Thymus (tissue), 11 donors: ENCODE results near the gene ISG20L2. TPM values are rescaled to one million over a fixed set of nuclear protein-coding genes. Genes with fewer than 3 reads are reported as not detected.

ENCODE experiments used
- DNase-seq, 9 donors: peaks; one replicate each; pipeline ENCODE4 v3.0.0-alpha.2; 2013; ENCODE audit warnings: low spot score in 9 of 9, low read depth in 6 of 9, missing footprints in 1 of 9
- H3K27ac ChIP-seq, 2 donors: one replicate each; pipeline ENCODE4 v1.5.1; 2013; ENCODE audit warnings: control low read depth in 1 of 2, low read depth in 1 of 2, low read length in 1 of 2, mild to moderate bottlenecking in 1 of 2, moderate library complexity in 1 of 2
- H3K27me3 ChIP-seq, 2 donors: one replicate each; pipeline ENCODE4 v1.5.1; 2013; ENCODE audit warnings: low read length in 1 of 2; ENCODE audit not compliant: control insufficient read depth in 2 of 2, insufficient read depth in 1 of 2
- H3K36me3 ChIP-seq, 2 donors: one replicate each; pipeline ENCODE4 v1.5.1; 2013; ENCODE audit warnings: low read length in 1 of 2, mild to moderate bottlenecking in 1 of 2, moderate library complexity in 1 of 2; ENCODE audit not compliant: control insufficient read depth in 2 of 2, insufficient read depth in 2 of 2
- H3K4me1 ChIP-seq, 2 donors: one replicate each; pipeline ENCODE4 v1.5.1; 2013; ENCODE audit warnings: low read length in 2 of 2; ENCODE audit not compliant: control insufficient read depth in 2 of 2, insufficient read depth in 2 of 2
- H3K4me3 ChIP-seq, 2 donors: one replicate each; pipeline ENCODE4 v1.5.1; 2013; ENCODE audit warnings: low read length in 2 of 2, control low read depth in 1 of 2, mild to moderate bottlenecking in 1 of 2
- H3K9me3 ChIP-seq, 2 donors: one replicate each; pipeline ENCODE4 v1.5.1; 2013; ENCODE audit warnings: low read length in 1 of 2, mild to moderate bottlenecking in 1 of 2; ENCODE audit not compliant: control insufficient read depth in 2 of 2, insufficient read depth in 1 of 2
- WGBS: extraction: QIAGEN DNeasy Blood & Tissue Kit; methylation state at CpG from one replicate; pipeline ENCODE4 v1.1.7; 2013; 5-methylcytosine and 5-hydroxymethylcytosine counted together
- polyA plus RNA-seq: library from polyadenylated mRNA; stranded (reverse); fragments of 200-250 nt; gene quantifications from one replicate; pipeline ENCODE4 v1.2.3, GENCODE V29; 2013
- total RNA-seq: library from RNA; stranded (reverse); fragments of 120-200 nt; gene quantifications from one replicate; pipeline ENCODE4 v1.2.4, GENCODE V29; 2013
- donor health status: healthy.

ISG20L2 gene
- total and polyA plus RNA-seq, 2 donors = 12.0 to 14.1 TPM

GRCh38 chr1:156738916-156739315 is 10.3 kb upstream of the ISG20L2 start:
- no peak for DNase-seq
- H3K36me3 ChIP-seq = peaks cover 37 to 53% of the 10 kb centered on the region in 2 donors
- 97% methylated on average over 2 of the region's 2 CpGs for WGBS
- H3K4me1 ChIP-seq = peaks cover 2 to 23% of the 10 kb centered on the region in 2 donors
- H3K9me3 ChIP-seq = no peaks in the 10 kb centered on the region
- H3K27me3 ChIP-seq = no peaks in the 10 kb centered on the region
- H3K4me3 ChIP-seq = no peak overlapping the region
- H3K27ac ChIP-seq = no peak overlapping the region

DNA sequence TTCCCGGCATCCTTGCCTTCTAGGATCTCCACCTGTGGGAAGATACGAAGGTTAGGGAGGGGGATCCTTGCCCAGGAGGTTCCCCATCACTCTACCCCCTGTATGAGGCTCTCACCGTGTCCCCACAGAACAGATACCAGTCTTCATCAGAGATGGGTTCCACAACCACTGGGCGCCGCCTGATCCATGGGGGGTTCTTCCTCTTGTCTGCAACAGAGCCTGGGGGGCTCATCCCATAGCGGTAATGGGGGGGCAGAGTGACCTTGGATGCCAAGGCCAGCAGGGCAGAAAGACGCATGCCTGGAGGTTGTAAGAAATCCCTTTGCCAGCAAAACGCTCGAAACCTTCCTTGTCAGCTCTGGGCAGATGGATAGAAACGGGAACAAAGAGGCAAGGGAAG is 9.8 kb upstream of the ISG20L2 start:
- Histone ChIP-seq H3K27me3 (no peaks in the 10 kb centered on the region), H3K27ac (no peak overlapping the region), H3K9me3 (no peaks in the 10 kb centered on the region), H3K4me1 (peaks cover 2 to 22% of the 10 kb centered on the region in 2 donors), H3K36me3 (peaks cover 36 to 47% of the 10 kb centered on the region in 2 donors), H3K4me3 (no peak overlapping the region)
- WGBS = 93% methylated on average over 10 of the region's 10 CpGs
- DNase-seq = no peak

DNA sequence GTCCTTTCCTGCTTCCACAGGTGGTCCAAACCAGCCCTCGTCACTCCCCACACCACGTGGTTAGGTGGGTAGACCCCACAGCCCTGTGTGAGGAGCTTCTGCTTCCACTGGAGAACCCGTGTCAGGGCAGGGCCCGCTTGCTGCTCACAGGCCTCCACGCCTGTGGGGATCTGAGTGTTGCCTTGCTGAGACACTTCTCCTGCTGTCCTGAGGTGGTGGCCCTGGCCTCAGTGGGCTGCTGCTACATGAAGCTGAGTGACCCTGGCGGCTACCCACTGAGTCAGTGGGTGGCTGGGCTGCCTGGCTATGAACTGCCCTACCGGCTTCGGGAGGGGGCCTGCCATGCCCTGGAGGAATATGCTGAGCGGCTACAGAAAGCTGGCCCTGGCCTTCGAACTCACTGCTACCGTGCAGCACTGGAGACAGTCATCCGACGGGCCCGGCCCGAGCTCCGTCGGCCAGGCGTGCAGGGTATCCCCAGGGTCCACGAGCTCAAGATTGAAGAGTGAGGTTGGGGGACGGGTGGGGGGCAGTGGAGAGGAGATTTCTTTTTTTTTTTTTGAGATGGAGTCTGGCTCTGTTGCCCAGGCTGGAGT is 5.5 kb upstream of the ISG20L2 start:
- no peak overlapping the region for H3K27ac ChIP-seq
- H3K36me3 ChIP-seq = peaks cover 23 to 25% of the 10 kb centered on the region in 2 donors
- no peak overlapping the region for H3K4me3 ChIP-seq
- H3K9me3 ChIP-seq = no peaks in the 10 kb centered on the region
- 98% methylated on average over 20 of the region's 20 CpGs for WGBS
- DNase-seq = no peak
- H3K27me3 ChIP-seq = no peaks in the 10 kb centered on the region
- peaks cover 0 to 5% of the 10 kb centered on the region in 2 donors for H3K4me1 ChIP-seq

DNA sequence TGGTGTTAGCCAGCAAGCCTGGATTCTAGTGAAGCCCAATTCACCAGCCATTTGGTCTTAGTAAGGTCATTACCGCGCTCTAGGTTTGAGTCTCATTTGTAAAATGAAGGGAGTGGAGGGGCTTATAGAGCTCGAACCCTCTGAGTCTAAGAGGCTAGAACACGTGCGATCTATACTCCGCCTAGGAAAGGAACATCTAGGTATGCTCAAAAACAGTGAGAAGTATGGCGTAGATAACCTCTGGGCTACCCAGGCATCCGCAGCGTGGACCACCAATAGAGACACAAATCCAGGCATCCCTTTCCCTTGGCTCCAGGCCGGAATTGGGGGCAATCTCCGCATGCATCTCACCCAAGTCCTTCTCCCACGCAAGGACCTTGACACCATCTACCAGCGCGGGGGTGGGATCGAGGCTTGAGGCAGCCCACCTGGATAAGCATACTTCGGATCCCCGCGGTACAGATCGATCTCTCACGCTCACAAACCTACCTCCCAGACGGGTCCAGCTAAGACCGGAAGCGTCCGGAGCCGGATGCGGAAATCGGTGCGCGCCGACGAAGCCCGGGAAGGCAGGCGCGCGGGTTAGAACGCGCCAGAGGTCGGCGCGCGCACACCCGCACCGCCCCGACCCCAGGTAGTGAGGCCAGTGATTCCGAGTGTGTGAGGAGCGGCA is 504 bp downstream of the ISG20L2 start, which contains the start of gene METTL25B:
Gene METTL25B, plus strand, starts transcription at position 544 of the 673 bp plus-strand sequence. CDS start 636 bp downstream, outside the sequence.
- DNase-seq = peak in 4 of 9 donors; percentile 42 to 81 (median 69)
- H3K4me1 ChIP-seq = peaks cover 33 to 47% of the 10 kb centered on the region in 2 donors
- H3K9me3 ChIP-seq = no peaks in the 10 kb centered on the region
- peak within 1 kb of the TSS; percentile 93 to 97 for H3K27ac ChIP-seq
- peaks cover 21 to 33% of the 10 kb centered on the region in 2 donors for H3K36me3 ChIP-seq
- peak within 1 kb of the TSS; percentile 76 to 99 for H3K4me3 ChIP-seq
- no peaks in the 10 kb centered on the region for H3K27me3 ChIP-seq
- WGBS = under 1% methylated on average over 46 of the region's 46 CpGs

DNA sequence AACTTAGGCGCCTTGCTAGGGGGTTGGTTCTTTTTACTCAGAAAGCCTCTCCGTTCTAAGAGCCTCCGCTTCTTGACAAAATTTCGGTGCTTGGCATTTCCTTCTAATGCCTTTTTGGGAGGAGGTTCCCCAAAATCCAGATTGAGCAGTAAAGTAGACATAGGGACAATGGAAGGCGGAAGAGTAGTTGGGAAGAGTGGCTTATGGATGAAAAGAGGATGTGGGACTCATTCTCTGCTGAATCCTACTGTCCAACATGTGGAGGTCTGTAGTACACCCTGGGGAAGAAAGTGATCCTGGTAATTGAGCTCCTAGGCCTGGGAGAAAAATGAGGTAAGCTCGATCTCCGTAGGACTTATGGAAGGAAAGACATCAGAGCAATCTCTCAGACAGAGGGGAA is 1.1 kb downstream of the ISG20L2 start:
- peak overlapping the region; percentile 76 to 99 for H3K4me3 ChIP-seq
- H3K27me3 ChIP-seq = no peaks in the 10 kb centered on the region
- WGBS = 58% methylated on average over 7 of the region's 7 CpGs
- no peak for DNase-seq
- H3K9me3 ChIP-seq = no peaks in the 10 kb centered on the region
- peaks cover 33 to 47% of the 10 kb centered on the region in 2 donors for H3K4me1 ChIP-seq
- peaks cover 27 to 38% of the 10 kb centered on the region in 2 donors for H3K36me3 ChIP-seq
- peak overlapping the region; percentile 21 to 93 for H3K27ac ChIP-seq

DNA sequence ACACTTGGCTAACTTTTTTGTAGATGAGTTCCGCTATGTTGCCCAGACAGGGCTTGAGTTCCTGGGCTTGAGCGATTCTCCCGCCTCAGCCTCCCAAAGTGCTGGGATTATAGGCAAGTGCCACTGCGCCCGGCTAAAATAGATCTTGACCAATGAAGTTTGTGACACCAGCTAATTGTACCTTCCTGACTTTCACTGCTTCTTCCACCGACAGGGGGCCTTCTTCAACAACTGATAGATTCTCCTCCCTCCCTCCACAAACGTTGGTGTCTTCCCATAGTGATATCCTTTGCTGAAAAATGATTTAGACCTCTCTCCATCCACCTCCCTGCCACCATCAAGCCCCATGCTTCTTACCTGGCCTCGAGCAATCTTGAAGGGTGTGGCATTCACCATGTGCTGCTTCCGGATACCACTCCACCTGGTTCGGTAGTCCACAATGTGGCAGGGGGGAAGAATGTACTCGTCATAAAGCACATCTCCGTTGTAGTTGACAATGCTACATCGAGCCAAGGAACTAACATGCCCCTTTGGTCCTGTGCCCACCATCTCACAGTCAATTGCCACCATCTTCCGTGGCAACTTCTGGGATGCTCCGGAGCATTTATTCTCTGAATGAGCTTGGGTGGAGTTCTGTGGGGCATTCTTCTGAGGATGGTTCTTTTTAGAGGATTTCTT is 1.9 kb downstream of the ISG20L2 start:
- H3K4me1 ChIP-seq = peaks cover 33 to 47% of the 10 kb centered on the region in 2 donors

DNA sequence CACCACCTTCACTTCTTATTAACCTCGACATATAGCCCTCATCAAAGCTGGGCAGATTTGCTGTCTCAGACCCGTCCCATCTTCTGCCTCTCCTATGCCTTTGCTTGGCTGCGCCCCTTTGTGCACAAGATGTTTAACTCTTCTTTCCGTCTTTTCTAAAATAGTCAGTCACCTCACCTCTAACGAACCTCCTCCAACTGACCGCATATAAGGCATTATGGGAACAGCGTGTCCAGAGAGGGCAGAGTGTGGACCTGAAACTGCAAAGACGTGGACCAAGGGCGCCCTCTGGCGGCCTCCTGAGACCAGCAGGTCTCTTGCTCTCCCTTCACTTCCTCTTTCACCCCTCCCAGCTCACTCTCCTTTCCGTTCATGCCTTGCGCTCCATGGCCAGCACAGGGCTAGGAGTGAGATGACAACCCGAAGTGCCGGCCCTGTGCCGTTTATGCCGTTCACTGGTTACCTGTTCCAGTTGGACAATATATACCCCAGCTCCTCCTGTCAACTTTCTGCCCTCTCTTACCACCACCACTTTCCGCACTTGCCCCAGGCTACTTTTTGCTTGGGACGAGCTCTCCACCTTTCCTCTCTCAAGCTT is 2.8 kb downstream of the ISG20L2 start:
- Histone ChIP-seq H3K27me3 (no peaks in the 10 kb centered on the region), H3K36me3 (peaks cover 40 to 50% of the 10 kb centered on the region in 2 donors), H3K4me1 (peaks cover 33 to 51% of the 10 kb centered on the region in 2 donors), H3K4me3 (peak overlapping the region; percentile 19 to 32), H3K9me3 (no peaks in the 10 kb centered on the region), H3K27ac (no peak overlapping the region)
- 26% methylated on average over 18 of the region's 18 CpGs for WGBS
- DNase-seq = peak in 6 of 9 donors; percentile 72 to 90 (median 84)

More for the DNA sequence above, 1.9 kb downstream of the ISG20L2 start:
- Histone ChIP-seq H3K36me3 (peaks cover 31 to 41% of the 10 kb centered on the region in 2 donors), H3K27me3 (no peaks in the 10 kb centered on the region), H3K9me3 (no peaks in the 10 kb centered on the region), H3K4me3 (peak overlapping the region; percentile 19 to 76), H3K27ac (peak overlapping the region in 1 of 2 donors; percentile 11)
- peak in 3 of 9 donors; percentile 55 to 75 (median 56) for DNase-seq
- 76% methylated on average over 15 of the region's 15 CpGs for WGBS

DNA sequence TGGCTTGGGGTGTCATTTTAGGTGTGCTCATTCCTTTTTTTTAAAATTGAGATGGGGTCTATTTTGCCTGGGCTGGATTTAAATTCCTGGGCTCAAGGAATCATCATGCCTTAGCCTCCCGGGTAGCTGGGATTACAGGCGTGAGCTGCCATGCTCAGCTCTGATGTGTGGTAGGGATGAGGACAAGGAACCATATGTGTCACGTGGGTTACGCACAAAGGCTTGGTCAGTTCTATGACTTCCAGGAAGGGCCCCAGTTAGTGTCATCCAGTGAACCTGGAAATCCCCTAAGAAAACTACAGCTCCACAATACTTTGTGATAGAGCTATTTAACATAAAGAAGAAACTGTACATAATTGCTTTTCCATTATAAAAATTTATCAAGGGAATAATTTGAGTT is 7.0 kb downstream of the ISG20L2 start:
- H3K4me3 ChIP-seq = no peak overlapping the region
- WGBS = 97% methylated on average over 4 of the region's 4 CpGs
- peaks cover 49 to 51% of the 10 kb centered on the region in 2 donors for H3K36me3 ChIP-seq
- H3K27ac ChIP-seq = no peak overlapping the region
- H3K4me1 ChIP-seq = peaks cover 16 to 25% of the 10 kb centered on the region in 2 donors
- H3K9me3 ChIP-seq = no peaks in the 10 kb centered on the region
- no peaks in the 10 kb centered on the region for H3K27me3 ChIP-seq
- DNase-seq = no peak
